Left lobe of liver (tissue), 2 donors: ENCODE measurements around the gene OTOP3. TPM values are rescaled to one million over a fixed set of nuclear protein-coding genes. Genes with fewer than 3 reads are reported as not detected.

ENCODE experiments used
- ATAC-seq: fragments of 200-7000 bp; cut with Tn5 transposase; one replicate; pipeline ENCODE4 v1.9.1; 2020; ENCODE audit warnings: mild to moderate bottlenecking, moderate library complexity
- DNase-seq: peaks from one replicate; pipeline ENCODE4 v3.0.0-alpha.2; 2020; ENCODE audit warnings: low spot score
- total RNA-seq: library from RNA; stranded (reverse); gene quantifications from one replicate; pipeline ENCODE4 v1.2.1, GENCODE V29; 2021
- donor health status: DM: no; HTN: no; CAD: no; lungs with moderate emphysema.
- donor health status: DM: no; HTN: yes; CAD: no.

The OTOP3 gene
- total RNA-seq, 1 donor from 2014 or later, result not detected

DNA sequence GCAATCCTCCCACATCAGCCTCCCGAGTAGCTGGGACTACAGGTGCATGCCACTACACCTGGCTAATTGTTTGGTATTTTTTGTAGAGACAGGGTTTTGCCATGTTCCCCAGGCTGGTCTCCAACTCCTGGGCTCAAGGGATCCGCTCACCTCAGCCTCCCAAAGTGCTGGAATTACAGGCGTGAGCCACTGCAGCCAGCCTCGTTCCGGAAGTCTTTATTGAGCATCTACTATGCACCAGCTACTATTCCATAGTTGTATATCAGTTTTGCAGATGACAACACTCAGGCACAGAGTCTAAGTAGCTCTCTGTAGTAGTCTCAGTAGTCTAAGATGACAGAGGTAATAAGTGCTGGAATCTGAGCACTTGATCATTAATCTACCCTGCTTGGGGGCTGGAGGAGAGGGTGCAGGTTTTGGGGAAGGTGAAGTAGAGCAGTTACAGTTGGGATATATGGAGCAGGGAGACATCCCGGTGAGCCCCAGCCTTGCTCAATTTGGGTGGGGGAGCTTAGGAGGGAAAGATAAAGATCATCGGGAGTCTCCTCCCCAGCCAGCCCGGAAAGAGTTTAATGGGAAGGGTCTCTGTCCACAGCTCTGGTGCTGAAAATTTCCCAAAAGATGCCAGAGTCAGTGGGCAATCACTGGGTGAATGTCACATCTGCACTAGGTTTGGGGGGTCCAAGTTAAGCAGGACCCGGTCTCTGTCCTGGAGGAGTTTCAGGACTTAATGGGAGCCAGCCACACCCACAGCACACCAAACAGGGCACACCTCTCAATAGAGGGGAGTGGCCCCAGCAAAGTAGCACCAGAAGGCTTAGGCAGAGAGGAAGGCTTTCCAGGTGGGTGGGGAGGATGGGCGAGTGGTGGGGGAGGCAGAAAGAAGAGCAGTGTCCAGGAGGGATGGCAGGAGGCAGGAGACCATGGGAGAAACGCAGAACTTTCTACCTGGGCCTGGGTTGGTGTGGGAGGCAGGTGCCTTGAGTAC lies 1.7 kb downstream of the OTOP3 start:
- no peak for ATAC-seq
- DNase-seq, result no peak

DNA sequence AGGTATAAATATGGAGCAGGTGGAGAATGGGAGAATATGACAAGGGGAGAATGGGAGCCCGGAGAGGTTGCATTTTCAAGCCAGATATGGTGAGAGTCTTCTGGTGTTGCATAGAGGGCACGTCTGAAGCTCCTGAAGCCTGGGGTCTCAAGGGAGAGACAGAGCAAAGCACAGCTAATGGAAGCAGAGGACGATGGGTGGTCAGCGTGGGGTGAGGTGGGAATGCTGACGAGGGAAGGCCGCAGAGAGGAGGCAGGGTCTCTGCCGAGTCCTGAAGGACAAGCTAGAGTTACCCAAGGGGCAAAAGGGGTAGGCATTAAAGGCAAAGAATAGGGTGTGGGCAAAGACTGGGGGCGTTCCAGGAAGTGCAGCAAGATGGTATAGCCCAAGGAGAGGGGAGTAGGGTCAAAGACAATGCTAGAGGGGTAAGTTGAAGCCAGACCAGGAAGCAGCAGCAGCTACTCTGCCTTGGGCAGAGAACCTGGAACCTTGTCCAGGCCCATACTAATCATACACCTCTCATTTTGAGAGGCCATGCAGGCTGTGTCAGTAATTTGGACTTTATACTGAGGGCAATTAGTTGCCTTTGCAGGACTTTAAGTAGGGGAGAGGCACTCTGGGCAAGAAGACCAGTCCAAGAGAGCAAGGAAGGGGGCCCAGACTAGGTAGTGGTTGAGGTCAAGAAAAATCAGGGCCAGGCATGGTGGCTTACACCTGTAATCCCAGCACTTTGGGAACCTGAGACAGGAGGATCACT lies 2.7 kb downstream of the OTOP3 start:
- no peak for ATAC-seq

DNA sequence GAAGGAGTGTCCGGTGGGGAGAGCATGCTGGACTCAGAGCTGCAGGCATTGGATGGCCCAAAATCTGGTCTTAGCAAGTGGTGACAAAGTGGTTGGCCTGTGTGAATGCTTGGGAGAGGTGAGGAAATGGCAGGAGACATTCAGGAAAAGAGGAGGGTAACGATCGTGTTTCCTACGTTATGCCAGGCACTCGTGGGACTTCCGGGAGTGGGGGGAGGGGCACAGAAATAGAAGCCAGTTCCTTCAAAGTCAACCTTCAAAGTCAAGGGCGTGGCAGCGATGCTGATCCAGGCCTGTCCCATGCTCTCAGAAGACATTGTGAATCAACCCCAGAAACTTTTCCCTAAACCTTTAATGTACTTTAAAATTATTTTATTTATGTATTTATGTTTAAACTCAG lies 3.8 kb downstream of the OTOP3 start:
- ATAC-seq (no peak), DNase-seq (no peak)

More for the DNA sequence above, 2.7 kb downstream of the OTOP3 start:
- DNase-seq, result no peak

DNA sequence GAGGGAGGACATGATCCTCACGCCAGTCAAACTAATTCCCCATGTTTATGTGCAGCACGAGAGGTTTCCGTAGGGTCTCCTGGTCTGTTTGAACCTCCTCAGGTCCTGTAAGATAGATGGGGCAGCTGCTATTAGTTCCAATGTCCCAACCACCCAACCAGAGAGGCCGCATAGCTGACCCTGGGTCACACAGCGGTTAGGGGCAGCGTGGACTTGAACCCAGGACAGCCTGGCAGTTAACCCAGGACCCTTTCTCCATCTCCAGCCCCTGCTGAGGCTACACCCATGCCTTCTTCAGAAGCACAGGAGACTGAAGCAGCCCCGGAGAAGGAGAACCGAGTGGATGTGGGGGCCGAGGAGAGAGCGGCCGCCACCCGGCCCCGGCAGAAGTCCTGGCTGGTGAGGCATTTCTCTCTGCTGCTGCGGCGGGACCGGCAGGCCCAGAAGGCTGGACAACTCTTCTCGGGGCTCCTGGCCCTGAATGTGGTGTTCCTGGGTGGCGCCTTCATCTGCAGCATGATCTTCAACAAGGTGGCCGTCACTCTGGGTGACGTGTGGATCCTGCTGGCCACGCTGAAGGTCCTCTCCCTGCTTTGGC lies 5.5 kb downstream of the OTOP3 start:
- ATAC-seq (no peak), DNase-seq (no peak)

DNA sequence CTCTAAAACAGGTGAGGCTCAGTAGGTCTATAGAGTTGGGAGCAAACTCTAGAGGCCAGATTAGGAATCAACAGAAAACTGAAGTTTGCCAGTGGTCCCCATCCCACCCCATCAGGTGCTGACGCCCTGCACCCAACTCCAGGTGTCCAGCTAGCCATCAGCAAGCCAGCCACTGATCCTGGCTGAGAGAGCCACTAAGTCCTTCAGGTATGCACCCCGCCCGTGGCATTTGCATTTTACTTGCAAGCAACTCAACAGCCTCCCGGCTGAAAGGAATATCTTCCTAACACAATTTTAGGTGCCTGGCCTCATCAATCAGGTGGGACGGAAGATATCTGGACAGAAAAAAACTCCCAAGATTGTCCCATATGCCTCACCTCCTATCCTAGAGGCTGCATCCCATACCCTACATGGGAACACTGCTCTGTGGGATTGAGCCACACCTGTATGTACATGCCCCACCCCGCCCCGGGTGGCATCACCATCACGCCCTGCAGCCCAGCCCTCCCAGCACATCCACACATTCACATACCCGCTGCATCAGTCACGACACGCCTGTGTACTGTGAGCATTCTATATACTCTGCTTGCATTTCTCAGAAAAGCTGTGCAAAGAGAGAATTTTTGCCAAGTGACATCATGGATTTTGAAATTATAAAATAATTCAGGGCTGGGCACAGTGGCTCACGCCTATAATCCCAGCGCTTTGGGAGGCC lies 8.3 kb downstream of the OTOP3 start:
- DNase-seq, result no peak

DNA sequence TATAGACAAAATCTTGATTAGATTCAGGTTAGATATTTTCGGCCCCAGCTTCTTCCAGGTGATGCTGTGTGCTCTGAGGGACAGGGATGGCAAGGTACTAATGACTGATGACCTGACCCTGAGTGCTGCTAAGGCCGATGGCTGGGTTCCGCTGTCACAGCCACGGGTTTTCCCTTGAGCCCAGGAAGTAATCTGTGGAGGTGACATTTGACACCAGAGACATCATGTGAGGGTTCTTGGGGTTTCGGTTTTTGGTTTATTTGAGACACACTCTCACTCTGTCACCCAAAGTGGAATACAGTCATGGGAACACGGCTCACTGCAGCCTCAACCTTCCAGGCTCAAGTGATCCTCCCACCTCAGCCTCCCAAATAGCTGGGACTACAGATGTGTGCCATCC lies 9.8 kb downstream of the OTOP3 start:
- ATAC-seq (no peak), DNase-seq (no peak)

More for the DNA sequence above, 8.3 kb downstream of the OTOP3 start:
- ATAC-seq, result no peak

DNA sequence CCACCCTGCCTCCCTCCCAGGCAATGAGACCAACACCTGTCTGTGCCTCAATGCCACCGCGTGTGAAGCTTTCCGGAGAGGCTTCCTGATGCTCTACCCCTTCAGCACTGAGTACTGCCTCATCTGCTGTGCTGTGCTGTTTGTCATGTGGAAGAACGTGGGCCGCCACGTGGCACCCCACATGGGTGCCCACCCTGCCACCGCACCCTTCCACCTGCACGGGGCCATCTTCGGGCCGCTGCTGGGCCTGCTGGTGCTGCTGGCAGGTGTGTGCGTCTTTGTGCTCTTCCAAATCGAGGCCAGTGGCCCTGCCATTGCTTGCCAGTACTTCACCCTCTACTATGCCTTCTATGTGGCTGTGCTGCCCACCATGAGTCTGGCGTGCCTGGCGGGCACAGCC lies 10.9 kb downstream of the OTOP3 start:
- ATAC-seq (no peak), DNase-seq (no peak)

DNA sequence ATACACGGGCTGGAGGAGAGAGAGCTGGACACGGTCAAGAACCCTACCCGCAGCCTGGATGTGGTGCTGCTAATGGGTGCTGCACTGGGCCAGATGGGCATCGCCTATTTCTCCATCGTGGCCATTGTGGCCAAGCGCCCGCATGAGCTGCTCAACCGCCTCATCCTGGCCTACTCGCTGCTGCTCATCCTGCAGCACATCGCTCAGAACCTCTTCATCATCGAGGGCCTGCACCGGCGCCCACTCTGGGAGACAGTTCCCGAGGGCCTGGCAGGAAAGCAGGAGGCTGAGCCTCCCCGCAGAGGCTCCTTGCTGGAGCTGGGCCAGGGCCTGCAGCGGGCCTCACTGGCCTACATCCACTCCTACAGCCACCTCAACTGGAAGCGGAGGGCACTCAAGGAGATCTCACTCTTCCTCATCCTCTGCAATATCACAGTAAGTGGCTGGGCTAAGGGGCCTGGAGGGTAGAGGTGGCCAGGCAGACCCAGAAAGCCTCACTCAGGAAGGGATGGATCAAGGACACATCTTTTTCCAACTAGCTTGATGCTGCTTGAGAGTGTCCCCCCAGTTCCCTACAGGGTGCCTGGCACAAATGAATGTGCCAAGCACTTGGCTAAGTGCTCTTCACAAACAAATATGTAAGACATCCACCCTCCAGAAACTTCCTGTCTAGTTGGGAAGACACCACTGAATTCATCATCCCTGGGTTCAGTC lies 11.5 kb downstream of the OTOP3 start:
- DNase-seq (no peak), ATAC-seq (no peak)

DNA sequence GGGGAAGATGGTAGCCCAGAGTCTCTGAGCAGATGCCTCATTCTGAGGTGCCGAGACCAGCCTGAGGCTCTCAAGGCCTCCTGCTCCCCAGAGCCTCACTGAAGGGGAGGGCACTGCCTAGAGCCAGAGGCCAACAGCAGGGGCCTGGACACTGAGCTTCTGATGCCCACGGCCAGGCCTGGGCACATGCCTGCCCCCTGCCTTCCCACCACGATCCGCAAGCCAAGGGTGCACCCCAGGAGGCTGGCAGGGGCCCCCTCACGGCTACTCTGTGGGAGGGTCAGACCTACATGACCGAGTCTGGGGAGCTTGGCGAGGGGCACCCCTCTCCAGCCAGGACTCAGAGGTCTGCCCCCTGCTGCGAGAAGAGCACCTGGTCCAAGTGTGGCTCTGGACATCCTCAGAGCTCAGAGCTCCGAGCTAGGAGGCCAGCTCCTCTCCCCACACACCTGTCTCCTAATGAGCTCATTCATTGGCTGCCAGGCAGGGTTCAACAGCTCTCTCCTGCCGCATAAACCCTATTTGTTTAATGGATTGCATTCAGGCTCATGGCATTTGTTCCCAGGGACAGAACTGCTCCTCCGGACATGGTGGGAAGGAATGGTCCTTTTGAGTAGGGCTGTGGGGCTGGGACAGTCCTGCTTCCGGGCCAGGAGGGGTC lies 13.9 kb downstream of the OTOP3 start:
- ATAC-seq, result no peak

DNA sequence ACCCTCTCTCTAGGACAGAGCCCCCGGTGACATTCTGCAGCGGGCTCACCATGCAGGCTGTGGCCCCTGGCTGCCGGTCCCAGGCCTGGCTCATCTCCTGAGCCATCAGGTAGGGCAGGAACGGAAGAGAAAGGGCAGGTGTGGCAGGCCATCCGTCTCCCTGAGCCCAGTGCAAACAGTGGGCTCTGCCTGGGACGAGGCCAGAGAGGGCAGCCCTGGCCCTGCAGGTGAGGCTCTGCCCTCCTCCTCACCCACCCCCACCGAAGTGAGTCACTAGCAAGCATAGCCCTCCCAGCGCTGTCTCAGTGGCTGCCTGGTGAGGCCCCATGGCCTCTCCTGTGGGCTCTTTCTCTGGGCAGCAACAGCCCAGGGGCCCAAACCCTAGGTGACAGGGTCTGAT lies 14.5 kb downstream of the OTOP3 start:
- ATAC-seq, result no peak
- DNase-seq, result no peak

More for the DNA sequence above, 13.9 kb downstream of the OTOP3 start:
- DNase-seq, result no peak

DNA sequence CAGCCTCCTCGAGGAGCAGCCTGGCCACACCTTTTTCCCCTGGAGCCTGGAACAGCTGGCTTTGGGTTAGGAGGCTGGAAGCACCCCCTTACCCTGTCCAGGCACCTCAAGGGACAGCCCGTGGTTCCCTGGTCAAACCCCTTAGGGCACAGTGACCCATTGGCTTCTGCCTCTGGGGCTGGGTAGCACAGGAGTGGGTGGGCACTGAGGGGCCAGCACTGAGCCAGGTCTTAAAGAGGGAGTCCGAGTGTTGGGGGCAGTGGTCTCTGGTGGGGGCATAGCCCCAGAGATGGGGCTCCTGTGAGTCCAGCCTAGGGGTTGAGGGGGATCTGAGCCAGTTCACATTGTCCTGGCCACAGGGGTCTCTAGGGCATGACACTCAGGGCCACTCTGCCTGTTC lies 15.4 kb downstream of the OTOP3 start:
- ATAC-seq, result no peak
- no peak for DNase-seq

DNA sequence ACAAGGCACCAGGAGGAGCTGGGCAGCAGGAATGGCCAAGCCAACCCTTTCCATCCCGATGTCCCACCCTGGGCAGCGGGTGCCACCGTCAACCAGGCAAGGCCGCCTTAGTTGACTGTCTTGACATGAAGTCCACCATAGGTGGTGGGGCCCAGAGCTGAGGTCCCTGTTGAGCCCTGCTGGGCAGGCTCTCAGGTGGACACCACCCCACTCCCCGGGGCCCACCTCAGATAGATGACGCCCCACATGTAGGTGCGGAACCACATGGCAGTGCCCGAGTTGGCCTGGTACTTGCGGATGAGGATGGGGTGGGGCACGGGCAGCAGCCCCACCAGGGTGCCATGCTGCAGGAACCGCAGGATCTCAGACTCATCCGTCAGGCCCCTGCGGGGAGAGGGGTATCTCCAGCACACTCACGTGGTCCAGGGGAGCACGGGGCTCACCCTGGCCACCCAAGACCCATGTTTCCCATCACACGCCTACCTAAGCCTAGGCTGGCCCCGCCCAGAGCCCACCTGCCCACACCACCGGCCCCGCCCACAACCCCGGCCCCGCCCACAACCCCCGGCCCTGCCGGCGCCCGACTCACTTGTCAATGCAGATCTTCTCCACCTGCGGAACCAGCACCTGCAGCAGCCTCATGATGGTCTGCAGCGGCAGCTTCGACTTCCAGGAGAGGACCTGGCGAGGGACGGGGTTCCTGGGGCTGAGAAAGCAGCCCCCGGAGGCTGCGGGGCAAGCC lies 16.2 kb downstream of the OTOP3 start:
- DNase-seq (no peak), ATAC-seq (no peak)

DNA sequence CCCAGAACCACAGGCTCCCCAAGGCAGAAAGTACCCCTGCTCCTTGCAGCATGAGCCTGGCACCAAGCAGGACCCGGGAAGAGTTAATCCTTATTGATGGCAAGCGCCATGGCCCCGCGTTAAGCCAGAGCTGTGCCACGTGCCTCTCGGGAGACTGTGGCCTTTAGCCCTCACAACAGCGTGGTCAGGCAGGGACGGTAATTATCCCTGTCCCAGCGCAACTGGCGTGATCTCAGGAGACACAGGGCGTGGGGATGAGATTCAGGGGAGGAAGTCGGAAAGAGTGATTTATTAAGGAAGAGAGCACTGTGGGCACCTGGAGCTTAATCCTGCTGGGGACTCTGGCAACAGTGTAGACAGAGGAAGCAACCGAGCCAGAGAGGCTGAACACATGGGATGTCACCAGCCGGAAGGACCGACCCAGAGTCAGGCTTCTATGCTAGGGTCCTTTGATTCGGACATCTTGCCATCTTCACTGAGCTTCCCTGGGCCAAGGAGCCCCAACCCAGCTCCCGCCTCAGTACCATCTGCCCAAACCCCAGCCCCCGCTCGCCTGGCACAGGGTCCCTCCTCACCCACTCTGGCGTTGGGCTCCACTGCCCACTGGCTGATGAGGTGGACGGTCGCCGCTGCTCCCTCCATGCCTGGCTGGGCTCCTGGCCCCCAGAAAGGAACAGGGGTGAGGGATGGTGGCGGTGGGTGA lies 16.9 kb downstream of the OTOP3 start:
- DNase-seq, result no peak
- no peak for ATAC-seq

DNA sequence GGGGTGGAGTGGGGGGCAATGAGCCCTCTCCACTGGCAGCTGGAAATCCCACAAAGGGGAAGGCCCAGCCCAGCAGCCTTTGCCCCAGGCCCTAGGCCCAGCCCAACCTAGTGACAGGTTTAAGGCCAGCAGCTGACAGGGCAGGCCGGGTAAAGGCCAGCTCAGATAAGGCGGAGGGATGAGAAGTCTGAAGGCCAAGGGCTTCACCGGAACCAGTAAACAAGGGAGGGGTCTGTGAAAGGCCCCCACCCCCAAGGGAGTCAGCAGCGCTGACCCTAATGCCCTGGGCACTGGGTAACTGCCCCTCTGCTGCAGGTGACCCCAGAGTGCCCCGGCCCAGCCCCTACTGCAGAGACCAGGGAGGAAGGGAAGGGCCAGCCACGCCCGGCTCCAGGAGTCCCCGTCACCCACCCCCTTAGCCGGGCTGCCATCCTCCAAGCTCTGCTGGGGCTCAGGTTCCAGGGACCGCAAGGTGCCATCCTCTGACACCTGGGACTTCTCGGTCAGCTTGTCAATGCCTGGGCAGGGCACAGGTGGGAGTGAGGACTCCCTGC lies 17.5 kb downstream of the OTOP3 start:
- ATAC-seq (no peak), DNase-seq (no peak)

DNA sequence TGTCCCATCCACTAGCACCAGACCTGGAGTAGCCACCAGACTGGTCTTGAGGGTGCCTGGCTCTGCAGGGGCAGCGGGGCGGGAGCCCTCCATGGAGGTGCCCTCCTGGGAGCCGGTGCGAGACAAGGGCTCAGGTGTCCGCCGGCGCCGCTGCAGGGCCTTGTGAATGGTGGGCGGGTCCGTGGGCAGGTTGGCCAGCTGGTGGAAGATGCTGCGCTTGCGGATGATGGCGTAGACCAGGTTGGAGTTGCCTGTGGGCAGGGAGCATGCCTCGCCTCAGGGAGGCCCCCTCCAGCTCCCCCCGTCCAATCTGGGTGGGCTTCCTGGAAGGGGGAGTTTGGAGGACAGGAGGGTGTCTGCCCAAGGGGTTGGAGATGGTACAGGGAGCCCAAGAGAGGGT lies 18.4 kb downstream of the OTOP3 start:
- no peak for DNase-seq
- ATAC-seq, result no peak

DNA sequence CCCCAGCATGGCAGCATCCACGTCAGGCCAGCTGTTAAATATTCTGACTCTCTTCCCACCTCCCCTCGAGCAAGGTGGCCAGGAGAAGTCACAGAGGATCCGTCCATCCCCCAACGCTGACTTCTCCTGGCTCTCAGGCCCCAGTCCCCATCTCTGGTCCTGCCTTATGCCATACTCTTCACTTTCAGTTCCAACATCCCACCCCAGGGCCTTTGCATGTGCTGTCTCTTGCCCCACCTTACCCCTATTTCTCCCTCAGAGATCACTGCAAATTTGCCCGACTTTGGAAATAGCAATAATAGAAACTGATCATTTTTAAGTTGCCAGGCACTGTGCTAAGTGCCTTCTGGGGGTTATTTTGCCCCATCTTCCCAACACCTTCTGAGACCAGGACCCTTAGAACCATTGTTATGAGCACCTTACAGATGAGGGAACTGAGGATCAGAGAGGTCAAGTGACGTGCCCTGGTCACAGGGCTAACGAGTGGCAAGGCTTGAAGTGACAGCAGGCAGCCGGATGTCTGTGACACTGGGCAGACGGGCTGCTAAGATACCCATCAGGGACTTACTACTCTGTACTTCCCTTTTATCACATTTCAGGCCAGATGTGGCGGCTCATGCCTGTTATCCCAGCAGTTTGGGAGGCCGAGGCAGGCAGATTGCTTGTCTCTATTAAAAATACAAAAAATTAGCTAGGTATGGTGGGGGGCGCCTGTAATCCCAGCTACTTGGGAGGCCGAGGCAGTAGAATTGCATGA lies 19.1 kb downstream of the OTOP3 start:
- no peak for ATAC-seq

DNA sequence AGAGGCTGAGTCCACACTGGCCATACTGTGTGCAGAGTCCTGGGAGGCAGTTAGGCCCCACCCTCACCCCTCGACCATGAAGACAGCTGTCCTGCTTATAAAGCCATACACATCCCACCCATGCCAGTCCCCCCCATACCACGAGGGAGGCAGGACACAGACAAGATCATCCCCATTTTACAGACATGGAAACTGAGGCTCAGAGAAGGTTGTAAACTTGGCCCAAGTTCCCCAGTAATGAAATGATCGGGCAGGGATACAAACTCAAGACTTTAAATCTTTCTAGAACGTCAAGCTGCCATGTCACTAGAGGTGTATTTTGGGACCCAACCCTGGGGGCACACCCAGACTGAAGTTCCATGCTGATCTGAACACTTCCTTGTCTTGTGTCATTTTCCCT lies 20.4 kb downstream of the OTOP3 start:
- no peak for ATAC-seq
- no peak for DNase-seq

More for the DNA sequence above, 19.1 kb downstream of the OTOP3 start:
- DNase-seq, result no peak
